IMR-90 (cell line): Measurements from ENCODE around the gene RGMA. TPM values are rescaled to one million over a fixed set of nuclear protein-coding genes. Genes with fewer than 3 reads are reported as not detected.

Source experiments
- ATAC-seq: fragments of 200-7000 bp; cut with Tn5 transposase; 2 replicates; pipeline ENCODE4 v1.9.1; 2020; ENCODE audit warnings: low read depth, mild to moderate bottlenecking, moderate library complexity
- BruUV-seq: library from RNA; stranded (reverse); fragments of 400-500 nt; replicated peaks from 2 replicates; lab custom pipeline; 2021; lab: Mats Ljungman, UMichigan
- CTCF ChIA-PET: fragments of 300-600 bp; formaldehyde crosslinking; extraction: SDS; loops from one replicate; lab custom pipeline; 2021; ENCODE audit warnings: antibody characterized with exemption; lab: Yijun Ruan, JAX
- POLR2A ChIA-PET: fragments of 300-600 bp; sonication (Branson Sonifier 250); formaldehyde crosslinking; loops from one replicate; lab custom pipeline; 2022; ENCODE audit warnings: antibody characterized with exemption; ENCODE audit not compliant: unreplicated experiment; lab: Charles Lee
- DNase-seq: peaks from one replicate; pipeline ENCODE4 v3.0.0; 2013
- H2AFZ ChIP-seq: replicated peaks from 2 replicates; pipeline ENCODE3; 2013; ENCODE audit warnings: low read length, mild to moderate bottlenecking; ENCODE audit not compliant: poor library complexity
- H2AK5ac ChIP-seq: 2 replicates; pipeline ENCODE4 v1.6.1; 2013; ENCODE audit warnings: low read depth, low read length, inconsistent platforms
- H2AK9ac ChIP-seq: replicated peaks from 2 replicates; pipeline ENCODE3; 2013; ENCODE audit warnings: mild to moderate bottlenecking, low read depth, low read length, moderate library complexity; ENCODE audit not compliant: poor library complexity
- H2BK120ac ChIP-seq: 2 replicates; pipeline ENCODE4 v1.6.1; 2013; ENCODE audit warnings: low read depth, low read length, inconsistent platforms
- H2BK15ac ChIP-seq: 3 replicates; pipeline ENCODE4 v1.6.1; 2013; ENCODE audit warnings: low read depth, low read length, inconsistent platforms
- H2BK20ac ChIP-seq: 2 replicates; pipeline ENCODE4 v1.6.1; 2013; ENCODE audit warnings: low read depth, mild to moderate bottlenecking, inconsistent platforms, low read length, moderate library complexity
- H2BK5ac ChIP-seq: 2 replicates; pipeline ENCODE4 v1.6.1; 2013; ENCODE audit warnings: mild to moderate bottlenecking, low read depth, low read length, inconsistent platforms; ENCODE audit not compliant: poor library complexity, severe bottlenecking
- H3K14ac ChIP-seq: replicated peaks from 2 replicates; pipeline ENCODE4 v1.6.1; 2013; ENCODE audit warnings: low read depth, low read length, inconsistent platforms
- H3K18ac ChIP-seq: 2 replicates; pipeline ENCODE4 v1.6.1; 2013; ENCODE audit warnings: low read depth, low read length, control low read depth
- H3K23ac ChIP-seq: 2 replicates; pipeline ENCODE4 v1.6.1; 2013; ENCODE audit warnings: low read depth, low read length, inconsistent platforms
- H3K27ac ChIP-seq: 2 replicates; pipeline ENCODE4 v1.5.1; 2013; ENCODE audit warnings: mild to moderate bottlenecking, control low read depth, low read length; ENCODE audit not compliant: insufficient read depth
- H3K27me3 ChIP-seq: 2 replicates; pipeline ENCODE4 v1.6.1; 2013; ENCODE audit warnings: low read length; ENCODE audit not compliant: control insufficient read depth, insufficient read depth
- H3K36me3 ChIP-seq: 2 replicates; pipeline ENCODE4 v1.6.1; 2013; ENCODE audit warnings: low read length, mixed read lengths; ENCODE audit not compliant: control insufficient read depth, insufficient read depth
- H3K4ac ChIP-seq: 2 replicates; pipeline ENCODE4 v1.6.1; 2013; ENCODE audit warnings: low read depth, low read length, inconsistent platforms
- H3K4me1 ChIP-seq: 2 replicates; pipeline ENCODE4 v1.6.1; 2013; ENCODE audit warnings: low read length, mixed read lengths; ENCODE audit not compliant: control insufficient read depth, insufficient read depth
- H3K4me2 ChIP-seq: 2 replicates; pipeline ENCODE4 v1.6.1; 2013; ENCODE audit warnings: low read depth, mild to moderate bottlenecking, control low read depth, low read length, moderate library complexity
- H3K4me3 ChIP-seq: 2 replicates; pipeline ENCODE4 v1.5.1; 2013; ENCODE audit warnings: low read depth, mild to moderate bottlenecking, control low read depth, low read length, moderate library complexity; ENCODE audit not compliant: insufficient read depth
- H3K56ac ChIP-seq: 2 replicates; pipeline ENCODE4 v1.6.1; 2013; ENCODE audit warnings: low read length, inconsistent platforms; ENCODE audit not compliant: insufficient read depth; ENCODE audit errors: extremely low read depth
- H3K79me1 ChIP-seq, 2 experiments: 2 replicates each; pipeline ENCODE4 v1.6.1; 2013; ENCODE audit warnings: low read length in 2 of 2, inconsistent platforms in 1 of 2, low read depth in 1 of 2
- H3K9ac ChIP-seq: 2 replicates; pipeline ENCODE4 v1.6.1; 2013; ENCODE audit warnings: low read depth, low read length, control low read depth
- H3K9me1 ChIP-seq: 2 replicates; pipeline ENCODE4 v1.6.1; 2013; ENCODE audit warnings: low read length, inconsistent platforms; ENCODE audit not compliant: insufficient read depth
- H3K9me3 ChIP-seq: 2 replicates; pipeline ENCODE4 v1.6.1; 2013; ENCODE audit warnings: low read length; ENCODE audit not compliant: control insufficient read depth, insufficient read depth
- H4K20me1 ChIP-seq: 2 replicates; pipeline ENCODE4 v1.6.1; 2013; ENCODE audit warnings: low read length, inconsistent platforms; ENCODE audit not compliant: insufficient read depth
- H4K5ac ChIP-seq: 2 replicates; pipeline ENCODE4 v1.6.1; 2013; ENCODE audit warnings: mild to moderate bottlenecking, low read depth, low read length, control low read depth
- H4K8ac ChIP-seq, 2 experiments: 2 replicates each; pipeline ENCODE4 v1.6.1; 2013; ENCODE audit warnings: low read depth in 2 of 2, low read length in 2 of 2, control low read depth in 1 of 2, inconsistent platforms in 1 of 2
- H4K91ac ChIP-seq: 2 replicates; pipeline ENCODE4 v1.6.1; 2013; ENCODE audit warnings: low read depth, low read length, inconsistent platforms; ENCODE audit not compliant: insufficient read depth
- CEBPB ChIP-seq: IDR thresholded peaks from 2 replicates; pipeline ENCODE4 v1.6.1; 2012; ENCODE audit warnings: low read depth, low read length, improper control_type of control experiment
- CHD1 ChIP-seq: IDR thresholded peaks from 2 replicates; pipeline ENCODE4 v1.6.1; 2012; ENCODE audit warnings: low read depth, low read length, improper control_type of control experiment
- ELK1 ChIP-seq: fragments of 150-350 bp; IDR thresholded peaks from 2 replicates; pipeline ENCODE4 v1.6.1; 2016; ENCODE audit warnings: low read depth, mild to moderate bottlenecking, low read length, moderate library complexity, borderline replicate concordance
- FOS ChIP-seq: fragments of 150-350 bp; IDR thresholded peaks from 2 replicates; pipeline ENCODE4 v1.6.1; 2016; ENCODE audit warnings: low read depth, low read length
- MXI1 ChIP-seq: IDR thresholded peaks from 2 replicates; pipeline ENCODE4 v1.6.1; 2012; ENCODE audit warnings: low read depth, mild to moderate bottlenecking, low read length, moderate library complexity, borderline replicate concordance
- NFE2L2 ChIP-seq: fragments of 150-350 bp; IDR thresholded peaks from 2 replicates; pipeline ENCODE4 v1.6.1; 2016; ENCODE audit warnings: low read depth, mild to moderate bottlenecking, low read length
- RAD21 ChIP-seq: IDR thresholded peaks from 2 replicates; pipeline ENCODE4 v1.6.1; 2012; ENCODE audit warnings: low read length, improper control_type of control experiment
- RCOR1 ChIP-seq: IDR thresholded peaks from 2 replicates; pipeline ENCODE4 v1.6.1; 2012; ENCODE audit warnings: mild to moderate bottlenecking, low read length, improper control_type of control experiment; ENCODE audit not compliant: insufficient replicate concordance
- RFX5 ChIP-seq: IDR thresholded peaks from 2 replicates; pipeline ENCODE4 v1.8.0; 2012; ENCODE audit warnings: low read depth, mild to moderate bottlenecking, low read length, moderate library complexity
- WGBS, 2 experiments: methylation state at CpG; one replicate each; pipeline versions ENCODE4 v1.1.5 to v1.1.7; 2013; ENCODE audit warnings: missing lambda C conversion rate in 2 of 2; ENCODE audit not compliant: insufficient read length in 1 of 2; ENCODE audit errors: extremely low coverage in 2 of 2; 5-methylcytosine and 5-hydroxymethylcytosine counted together
- dilution Hi-C: fragments of 300-500 bp; cut with HindIII; formaldehyde crosslinking; loops from one replicate; pipeline ENCODE4 v1.14.3; 2018; ENCODE audit warnings: low sequenced_read_pairs; ENCODE audit not compliant: unreplicated experiment
- in situ Hi-C: fragments of 300-500 bp; cut with MboI; formaldehyde crosslinking; loops from 3 replicates; pipeline ENCODE4 v1.14.3; 2019; ENCODE audit warnings: low sequenced_read_pairs, inconsistent platforms, mixed read lengths
- intact Hi-C: fragments of 100-400 bp; cut with micrococcal nuclease; formaldehyde crosslinking; loops from 2 replicates; pipeline ENCODE4 v1.10.0; 2022
- polyA plus RNA-seq, 3 experiments: library from polyadenylated mRNA; depleted of rRNA; stranded (reverse); fragments of >200 nt; gene quantifications; 2 replicates each; pipeline ENCODE4 v1.2.3, GENCODE V29; 2012; ENCODE audit warnings: low replicate concordance in 1 of 3
- total RNA-seq: library from RNA; depleted of rRNA; stranded (reverse); fragments of >200 nt; gene quantifications from 2 replicates; pipeline ENCODE4 v1.2.3, GENCODE V29; 2012

RGMA gene
- total and polyA plus RNA-seq, 2 of the 4 experiments (the other 2 are of a cell fraction), result 0.18 to 0.26 TPM

- H3K56ac ChIP-seq, result no peak overlapping the region
- no peak overlapping the region for H4K8ac ChIP-seq
- no peaks in the 10 kb centered on the region for H3K4me1 ChIP-seq
- H3K9me1 ChIP-seq, result no peaks in the 10 kb centered on the region
- dilution Hi-C loops (no loop called here), intact Hi-C loops (no loop called here), in situ Hi-C loops (no loop called here)
- H2BK20ac ChIP-seq, result no peak overlapping the region
- H3K4me2 ChIP-seq, result no peak overlapping the region
- no peak overlapping the region for H2BK5ac ChIP-seq
- H2BK120ac ChIP-seq, result no peak overlapping the region
- no peak overlapping the region for H4K91ac ChIP-seq
- no peak overlapping the region for H3K4me3 ChIP-seq
- H4K20me1 ChIP-seq, result no peaks in the 10 kb centered on the region
- H3K9ac ChIP-seq, result no peak overlapping the region
- H3K36me3 ChIP-seq, result no peaks in the 10 kb centered on the region
- H3K9me3 ChIP-seq, result peaks cover 3% of the 10 kb centered on the region; the same call in 1 of the 2 replicates
- no peak overlapping the region for H2AK9ac ChIP-seq
- no peak overlapping the region for H3K27ac ChIP-seq
- ChIA-PET POLR2A (no interaction called here), CTCF (no interaction called here)
- no peak for TF ChIP-seq MXI1
- TF ChIP-seq NFE2L2, result no peak
- no peak for TF ChIP-seq CEBPB
- TF ChIP-seq RFX5, result no peak
- TF ChIP-seq CHD1, result no peak
- no peak for TF ChIP-seq RCOR1
- no peak for TF ChIP-seq RAD21
- TF ChIP-seq FOS, result no peak
- TF ChIP-seq ELK1, result no peak
- BruUV-seq, result no TSS peak
- H3K79me1 ChIP-seq, result no peaks in the 10 kb centered on the region
- H3K27me3 ChIP-seq, result peaks cover 4% of the 10 kb centered on the region; the same call in 1 of the 2 replicates
- no peak overlapping the region for H3K18ac ChIP-seq
- H3K14ac ChIP-seq, result no peak overlapping the region
- H3K23ac ChIP-seq, result no peak overlapping the region
- no peak for DNase-seq
- H3K4ac ChIP-seq, result no peak overlapping the region
- no peak overlapping the region for H2AK5ac ChIP-seq
- WGBS, 2 experiments, result 80% methylated on average over 6 of the region's 14 CpGs; no CpG with 5 or more reads in 1 of the 2 experiments
- no peak overlapping the region for H2AFZ ChIP-seq
- no peak overlapping the region for H2BK15ac ChIP-seq
- ATAC-seq, result no peak
- no peak overlapping the region for H4K5ac ChIP-seq
These were observed 40.6 kb downstream of the RGMA start for GRCh38 chr15:93048426-93048721.
